Hepatocyte (in vitro differentiated cells): ENCODE measurements around the gene ECT2.

Experiments
- EZH2 ChIP-seq: fragments of 200-600 bp; sonication (generic); IDR thresholded peaks from 2 replicates; pipeline ENCODE4 v1.6.1; 2016; ENCODE audit warnings: antibody characterized with exemption, mild to moderate bottlenecking, borderline replicate concordance
- EZH2phosphoT487 ChIP-seq: fragments of 200-600 bp; sonication (generic); IDR thresholded peaks from one replicate; pipeline ENCODE4 v1.6.1; 2018; ENCODE audit warnings: antibody characterized with exemption, mild to moderate bottlenecking, low read depth, moderate library complexity; ENCODE audit not compliant: unreplicated experiment, severe bottlenecking
- TF ChIP-seq, protein P1 (sequence below): fragments of 200-600 bp; sonication (generic); IDR thresholded peaks from 2 replicates; pipeline ENCODE4 v1.5.1; 2016; ENCODE audit warnings: antibody characterized with exemption, mild to moderate bottlenecking; ENCODE audit not compliant: poor library complexity

DNA sequence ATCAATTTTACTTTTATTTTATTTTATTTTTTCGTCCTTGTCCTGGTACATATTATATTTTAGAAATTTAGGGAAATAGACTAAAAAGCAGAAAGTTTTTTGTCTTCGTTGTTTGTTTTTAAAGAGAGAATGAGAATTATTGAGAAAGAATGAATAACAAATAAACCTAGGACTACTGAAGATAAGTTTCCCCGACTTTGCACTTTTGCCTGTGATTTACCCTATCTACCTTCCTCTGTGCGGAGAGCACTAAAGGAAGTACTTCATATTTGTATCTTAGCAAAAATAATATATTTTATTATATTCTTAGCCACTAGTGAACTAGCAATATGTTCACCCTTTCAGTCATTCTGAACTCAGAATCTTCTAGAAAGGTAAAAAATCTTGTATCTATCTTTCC lies 60.6 kb downstream of the ECT2 start:
- TF ChIP-seq, protein P1, sequence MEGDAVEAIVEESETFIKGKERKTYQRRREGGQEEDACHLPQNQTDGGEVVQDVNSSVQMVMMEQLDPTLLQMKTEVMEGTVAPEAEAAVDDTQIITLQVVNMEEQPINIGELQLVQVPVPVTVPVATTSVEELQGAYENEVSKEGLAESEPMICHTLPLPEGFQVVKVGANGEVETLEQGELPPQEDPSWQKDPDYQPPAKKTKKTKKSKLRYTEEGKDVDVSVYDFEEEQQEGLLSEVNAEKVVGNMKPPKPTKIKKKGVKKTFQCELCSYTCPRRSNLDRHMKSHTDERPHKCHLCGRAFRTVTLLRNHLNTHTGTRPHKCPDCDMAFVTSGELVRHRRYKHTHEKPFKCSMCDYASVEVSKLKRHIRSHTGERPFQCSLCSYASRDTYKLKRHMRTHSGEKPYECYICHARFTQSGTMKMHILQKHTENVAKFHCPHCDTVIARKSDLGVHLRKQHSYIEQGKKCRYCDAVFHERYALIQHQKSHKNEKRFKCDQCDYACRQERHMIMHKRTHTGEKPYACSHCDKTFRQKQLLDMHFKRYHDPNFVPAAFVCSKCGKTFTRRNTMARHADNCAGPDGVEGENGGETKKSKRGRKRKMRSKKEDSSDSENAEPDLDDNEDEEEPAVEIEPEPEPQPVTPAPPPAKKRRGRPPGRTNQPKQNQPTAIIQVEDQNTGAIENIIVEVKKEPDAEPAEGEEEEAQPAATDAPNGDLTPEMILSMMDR = no peak
- TF ChIP-seq EZH2 (no peak), EZH2phosphoT487 (no peak)
